Kidney epithelial cell (primary cell): ENCODE data around the gene GPX2. TPM values are rescaled to one million over a fixed set of nuclear protein-coding genes. Genes with fewer than 3 reads are reported as not detected.

Experiments
- DNase-seq: peaks from one replicate; pipeline ENCODE4 v3.0.0-alpha.2; 2010; ENCODE audit warnings: low read depth
- H3K27me3 ChIP-seq: 2 replicates; pipeline ENCODE4 v1.6.0; 2011; ENCODE audit warnings: low read length; ENCODE audit not compliant: control insufficient read depth, insufficient read depth
- H3K36me3 ChIP-seq: 2 replicates; pipeline ENCODE4 v1.5.1; 2011; ENCODE audit warnings: low read length; ENCODE audit not compliant: control insufficient read depth, insufficient read depth
- H3K4me3 ChIP-seq: 2 replicates; pipeline ENCODE4 v1.5.1; 2011; ENCODE audit warnings: low read depth, mild to moderate bottlenecking, control low read depth, low read length
- CTCF ChIP-seq: IDR thresholded peaks from 2 replicates; pipeline ENCODE4 v1.5.1; 2011; ENCODE audit warnings: mild to moderate bottlenecking, moderate library complexity, low read length, control low read depth, inconsistent platforms; ENCODE audit not compliant: insufficient read depth, poor library complexity, severe bottlenecking
- total RNA-seq: library from RNA; depleted of rRNA; stranded (reverse); fragments of >200 nt; gene quantifications from 2 replicates; pipeline ENCODE4 v1.2.3, GENCODE V29; 2015

The GPX2 gene
- total RNA-seq, 1 donor from 2014 or later: not detected

- DNase-seq: no peak
- Histone ChIP-seq H3K36me3 (no peaks in the 10 kb centered on the region), H3K4me3 (no peak overlapping the region), H3K27me3 (no peaks in the 10 kb centered on the region)
- TF ChIP-seq CTCF: no peak
Measured at GRCh38 chr14:64947710-64948611, 5.4 kb upstream of the GPX2 start.

- DNase-seq: no peak
- no peak overlapping the region for H3K4me3 ChIP-seq
- no peak for TF ChIP-seq CTCF
- H3K27me3 ChIP-seq: no peaks in the 10 kb centered on the region
- no peaks in the 10 kb centered on the region for H3K36me3 ChIP-seq
Measured at GRCh38 chr14:64946310-64947045, 3.9 kb upstream of the GPX2 start.

GRCh38 chr14:64945431-64946178, 3.1 kb upstream of the GPX2 start:
- no peaks in the 10 kb centered on the region for H3K27me3 ChIP-seq
- H3K36me3 ChIP-seq: no peaks in the 10 kb centered on the region
- no peak for TF ChIP-seq CTCF
- H3K4me3 ChIP-seq: no peak overlapping the region
- DNase-seq: no peak

GRCh38 chr14:64944861-64945260, 2.3 kb upstream of the GPX2 start:
- Histone ChIP-seq H3K4me3 (no peak overlapping the region), H3K27me3 (no peaks in the 10 kb centered on the region), H3K36me3 (no peaks in the 10 kb centered on the region)
- no peak for DNase-seq
- TF ChIP-seq CTCF: no peak

GRCh38 chr14:64944041-64944440, 1.5 kb upstream of the GPX2 start:
- TF ChIP-seq CTCF: no peak
- DNase-seq: no peak
- no peak overlapping the region for H3K4me3 ChIP-seq

More at GRCh38 chr14:64944041-64944440, 1.5 kb upstream of the GPX2 start:
- Histone ChIP-seq H3K27me3 (no peaks in the 10 kb centered on the region), H3K36me3 (no peaks in the 10 kb centered on the region)
